Progenitor cell of endocrine pancreas (in vitro differentiated cells): ENCODE results near the gene MB. TPM values are rescaled to one million over a fixed set of nuclear protein-coding genes. Genes with fewer than 3 reads are reported as not detected.

ENCODE experiments used
- DNase-seq: peaks from one replicate; pipeline ENCODE4 v3.0.0; 2021; ENCODE audit warnings: low spot score; ENCODE audit not compliant: unreplicated experiment
- H3K27ac Mint-ChIP-seq: 2 replicates; pipeline ENCODE4 v1.8.0; 2021; ENCODE audit warnings: mild to moderate bottlenecking, moderate library complexity, mixed read lengths
- H3K27me3 Mint-ChIP-seq: 2 replicates; pipeline ENCODE4 v1.8.0; 2021; ENCODE audit warnings: mixed read lengths
- H3K36me3 Mint-ChIP-seq: 2 replicates; pipeline ENCODE4 v1.8.0; 2022; ENCODE audit warnings: mixed read lengths; ENCODE audit not compliant: insufficient read depth
- H3K4me1 Mint-ChIP-seq: 2 replicates; pipeline ENCODE4 v1.8.0; 2021; ENCODE audit warnings: low read depth, mixed read lengths
- H3K4me3 Mint-ChIP-seq: 2 replicates; pipeline ENCODE4 v1.8.0; 2021; ENCODE audit warnings: low read depth, mild to moderate bottlenecking, moderate library complexity, mixed read lengths
- H3K9me3 Mint-ChIP-seq: 2 replicates; pipeline ENCODE4 v1.8.0; 2021; ENCODE audit warnings: low read depth, mixed read lengths
- total RNA-seq: library from RNA; stranded (reverse); gene quantifications from 2 replicates; pipeline ENCODE4 v1.2.1, GENCODE V29; 2021
- TF ChIP-seq, protein P1 (sequence below): fragments of 200-600 bp; sonication (generic); IDR thresholded peaks from one replicate; pipeline ENCODE4 v1.5.0; 2021; ENCODE audit warnings: antibody characterized with exemption, mild to moderate bottlenecking; ENCODE audit not compliant: unreplicated experiment

The MB gene
- total RNA-seq, 1 donor from 2014 or later: not detected

GRCh38 chr22:35593891-35594470 is 23.1 kb downstream of the MB start:
- Mint-ChIP-seq H3K27ac (no peak overlapping the region), H3K27me3 (peaks cover 3% of the 10 kb centered on the region), H3K4me1 (peaks cover 2% of the 10 kb centered on the region), H3K4me3 (no peak overlapping the region), H3K36me3 (no peaks in the 10 kb centered on the region), H3K9me3 (no peaks in the 10 kb centered on the region)
- TF ChIP-seq, protein P1, sequence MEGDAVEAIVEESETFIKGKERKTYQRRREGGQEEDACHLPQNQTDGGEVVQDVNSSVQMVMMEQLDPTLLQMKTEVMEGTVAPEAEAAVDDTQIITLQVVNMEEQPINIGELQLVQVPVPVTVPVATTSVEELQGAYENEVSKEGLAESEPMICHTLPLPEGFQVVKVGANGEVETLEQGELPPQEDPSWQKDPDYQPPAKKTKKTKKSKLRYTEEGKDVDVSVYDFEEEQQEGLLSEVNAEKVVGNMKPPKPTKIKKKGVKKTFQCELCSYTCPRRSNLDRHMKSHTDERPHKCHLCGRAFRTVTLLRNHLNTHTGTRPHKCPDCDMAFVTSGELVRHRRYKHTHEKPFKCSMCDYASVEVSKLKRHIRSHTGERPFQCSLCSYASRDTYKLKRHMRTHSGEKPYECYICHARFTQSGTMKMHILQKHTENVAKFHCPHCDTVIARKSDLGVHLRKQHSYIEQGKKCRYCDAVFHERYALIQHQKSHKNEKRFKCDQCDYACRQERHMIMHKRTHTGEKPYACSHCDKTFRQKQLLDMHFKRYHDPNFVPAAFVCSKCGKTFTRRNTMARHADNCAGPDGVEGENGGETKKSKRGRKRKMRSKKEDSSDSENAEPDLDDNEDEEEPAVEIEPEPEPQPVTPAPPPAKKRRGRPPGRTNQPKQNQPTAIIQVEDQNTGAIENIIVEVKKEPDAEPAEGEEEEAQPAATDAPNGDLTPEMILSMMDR: no peak
- no peak for DNase-seq

GRCh38 chr22:35593071-35593890 is 23.8 kb downstream of the MB start:
- no peaks in the 10 kb centered on the region for H3K9me3 Mint-ChIP-seq
- peaks cover 2% of the 10 kb centered on the region for H3K4me1 Mint-ChIP-seq
- H3K36me3 Mint-ChIP-seq: no peaks in the 10 kb centered on the region
- H3K27me3 Mint-ChIP-seq: peaks cover 3% of the 10 kb centered on the region
- no peak for DNase-seq
- H3K27ac Mint-ChIP-seq: no peak overlapping the region
- TF ChIP-seq, protein P1: no peak
- H3K4me3 Mint-ChIP-seq: no peak overlapping the region

DNA sequence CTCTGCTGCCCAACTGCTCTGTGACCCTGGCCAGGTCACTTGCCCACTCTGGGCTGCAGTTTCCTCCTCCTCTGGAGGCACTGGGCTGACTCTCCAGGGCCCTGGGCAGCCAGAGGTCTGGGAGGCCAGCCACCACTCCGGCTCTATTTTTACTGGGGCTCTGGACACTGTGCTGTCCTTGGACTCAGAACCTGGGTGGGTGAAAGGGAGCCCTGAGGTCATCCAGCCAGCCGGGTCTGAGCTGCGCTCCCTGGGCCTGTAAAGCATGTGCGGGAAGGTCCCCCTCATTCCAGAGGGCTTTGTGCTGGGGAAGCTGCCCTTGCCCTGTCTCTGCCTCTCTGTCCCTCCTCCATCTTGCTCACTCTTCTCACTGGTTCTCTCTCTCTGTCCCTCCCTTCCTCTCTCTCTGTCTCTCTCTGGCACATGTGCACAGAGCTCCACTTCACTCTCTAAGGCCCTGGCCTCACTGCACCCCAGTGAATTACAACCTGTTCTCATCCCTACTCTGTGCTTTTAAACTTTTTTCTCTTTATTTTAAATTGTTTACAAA is 24.6 kb downstream of the MB start:
- TF ChIP-seq, protein P1: no peak
- Mint-ChIP-seq H3K4me3 (no peak overlapping the region), H3K9me3 (no peaks in the 10 kb centered on the region), H3K27ac (no peak overlapping the region), H3K36me3 (no peaks in the 10 kb centered on the region), H3K27me3 (peaks cover 3% of the 10 kb centered on the region), H3K4me1 (peaks cover 2% of the 10 kb centered on the region)
- DNase-seq: no peak

DNA sequence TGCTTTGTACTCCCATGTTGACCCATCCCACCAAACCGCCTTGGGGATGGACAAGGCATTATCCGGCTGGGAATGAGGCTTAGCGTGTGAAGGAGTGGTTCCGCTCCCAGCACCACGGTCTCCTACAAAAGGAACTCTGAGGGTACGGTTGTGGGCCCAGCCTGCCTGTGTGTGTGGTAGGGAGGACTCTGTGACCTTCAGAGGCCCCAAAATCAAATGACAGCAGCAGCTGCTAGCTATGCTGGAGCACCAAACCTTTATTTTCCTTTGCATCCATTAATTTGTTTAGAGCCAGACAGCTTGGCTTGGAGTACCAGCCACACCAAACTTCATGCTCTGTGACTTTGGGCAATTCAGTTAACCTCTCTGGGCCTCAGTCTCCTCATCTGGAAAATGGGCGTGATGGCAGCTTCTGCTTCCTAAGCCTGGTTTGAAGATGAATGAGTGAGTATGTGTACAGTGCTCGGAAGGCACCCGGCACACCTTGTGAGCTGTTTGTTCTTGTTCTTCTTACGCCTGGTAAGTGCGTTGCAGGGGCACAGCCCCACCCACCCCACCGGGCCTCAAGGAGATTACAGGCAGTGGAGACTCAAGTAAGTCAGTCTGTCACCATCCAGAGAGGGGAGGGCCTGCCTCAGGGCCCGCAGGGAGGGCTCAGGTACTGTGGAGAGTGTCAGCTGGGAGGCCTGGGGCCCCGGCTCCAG is 25.3 kb downstream of the MB start:
- H3K27me3 Mint-ChIP-seq: peaks cover 3% of the 10 kb centered on the region
- peaks cover 2% of the 10 kb centered on the region for H3K4me1 Mint-ChIP-seq
- no peak for DNase-seq
- H3K27ac Mint-ChIP-seq: no peak overlapping the region
- H3K4me3 Mint-ChIP-seq: no peak overlapping the region
- TF ChIP-seq, protein P1: no peak
- H3K36me3 Mint-ChIP-seq: no peaks in the 10 kb centered on the region
- no peaks in the 10 kb centered on the region for H3K9me3 Mint-ChIP-seq

GRCh38 chr22:35590634-35591295 is 26.4 kb downstream of the MB start:
- peaks cover 3% of the 10 kb centered on the region for H3K27me3 Mint-ChIP-seq
- DNase-seq: no peak
- H3K27ac Mint-ChIP-seq: no peak overlapping the region
- H3K9me3 Mint-ChIP-seq: no peaks in the 10 kb centered on the region
- H3K36me3 Mint-ChIP-seq: no peaks in the 10 kb centered on the region
- TF ChIP-seq, protein P1: no peak
- peaks cover 1% of the 10 kb centered on the region for H3K4me1 Mint-ChIP-seq
- H3K4me3 Mint-ChIP-seq: no peak overlapping the region
